Endothelial cell of umbilical vein (primary cell): Measurements from ENCODE around the gene AMBP. TPM values are rescaled to one million over a fixed set of nuclear protein-coding genes. Genes with fewer than 3 reads are reported as not detected.

Experiments
- BruUV-seq: library from RNA; stranded (reverse); fragments of 400-500 nt; replicated peaks from 2 replicates; lab custom pipeline; 2021; lab: Mats Ljungman, UMichigan
- CTCF ChIA-PET: fragments of 300-600, 350-600 bp; sonication (Branson Sonifier 250); formaldehyde crosslinking; loops from one replicate; lab custom pipeline; 2021; ENCODE audit warnings: antibody characterized with exemption, inconsistent platforms; lab: Charles Lee
- POLR2A ChIA-PET: fragments of 300-600, 350-600 bp; sonication (Branson Sonifier 250); formaldehyde crosslinking; loops from one replicate; lab custom pipeline; 2021; ENCODE audit warnings: antibody characterized with exemption, inconsistent platforms; lab: Charles Lee
- DNase-seq: peaks from one replicate; pipeline ENCODE4 v3.0.0-alpha.2; 2011; ENCODE audit warnings: low read depth, low spot score
- FAIRE-seq: peaks from 2 replicates; lab custom pipeline; 2011; peaks lifted over from hg19 to GRCh38; lab: Jason Lieb, UNC
- H2AFZ ChIP-seq: 2 replicates; pipeline ENCODE4 v1.6.0; 2012; ENCODE audit warnings: low read depth, low read length, control low read depth, inconsistent platforms
- H3K27ac ChIP-seq: 2 replicates; pipeline ENCODE4 v1.5.1; 2011; ENCODE audit warnings: low read depth, mild to moderate bottlenecking, control low read depth, low read length, moderate library complexity; ENCODE audit not compliant: insufficient read depth
- H3K27me3 ChIP-seq, 2 experiments: 2 replicates each; pipeline versions ENCODE4 v1.6.0 to v1.6.1; 2011; ENCODE audit warnings: low read length in 2 of 2, mixed read lengths in 1 of 2; ENCODE audit not compliant: control insufficient read depth in 2 of 2, insufficient read depth in 2 of 2
- H3K36me3 ChIP-seq, 2 experiments: 2 replicates in 1 of 2; 3 replicates in 1 of 2; pipeline ENCODE4 v1.5.1; 2011; ENCODE audit warnings: low read length in 2 of 2, mild to moderate bottlenecking in 1 of 2, moderate library complexity in 1 of 2; ENCODE audit not compliant: control insufficient read depth in 2 of 2, insufficient read depth in 2 of 2; ENCODE audit errors: extremely low read depth in 1 of 2
- H3K4me1 ChIP-seq: 3 replicates; pipeline ENCODE4 v1.5.1; 2011; ENCODE audit warnings: mild to moderate bottlenecking, low read length; ENCODE audit not compliant: control insufficient read depth, insufficient read depth; ENCODE audit errors: extremely low read depth
- H3K4me2 ChIP-seq: 2 replicates; pipeline ENCODE4 v1.6.1; 2011; ENCODE audit warnings: low read length, control low read depth, mixed read lengths; ENCODE audit not compliant: insufficient read depth
- H3K4me3 ChIP-seq, 3 experiments: fragments of 200-600 bp in 1 of 3; sonication (generic), shearing (Covaris generic) in 1 of 3; replicated peaks in 1 of 3; 2 replicates each; pipeline ENCODE4 v1.5.1; 2011 to 2016; ENCODE audit warnings: control low read depth in 3 of 3, low read length in 3 of 3, mild to moderate bottlenecking in 2 of 3, inconsistent platforms in 1 of 3, low read depth in 1 of 3, moderate library complexity in 1 of 3; ENCODE audit not compliant: insufficient read depth in 1 of 3
- H3K79me2 ChIP-seq: 2 replicates; pipeline ENCODE4 v1.6.0; 2012; ENCODE audit warnings: low read length, inconsistent platforms; ENCODE audit not compliant: control insufficient read depth, insufficient read depth
- H3K9ac ChIP-seq: replicated peaks from 2 replicates; pipeline ENCODE3; 2011; ENCODE audit warnings: low read length, control low read depth; ENCODE audit not compliant: insufficient read depth; ENCODE audit errors: extremely low read depth
- H3K9me1 ChIP-seq: replicated peaks from 3 replicates; pipeline ENCODE4 v1.6.0; 2011; ENCODE audit warnings: mild to moderate bottlenecking, low read length; ENCODE audit not compliant: control insufficient read depth, insufficient read depth; ENCODE audit errors: extremely low read depth
- H3K9me3 ChIP-seq: replicated peaks from 2 replicates; pipeline ENCODE4 v1.5.1; 2012; ENCODE audit warnings: low read length, inconsistent platforms; ENCODE audit not compliant: control insufficient read depth, insufficient read depth
- H4K20me1 ChIP-seq: replicated peaks from 2 replicates; pipeline ENCODE3; 2011; ENCODE audit warnings: mild to moderate bottlenecking, low read length; ENCODE audit not compliant: control insufficient read depth, insufficient read depth; ENCODE audit errors: extremely low read depth
- EZH2 ChIP-seq: IDR thresholded peaks from 2 replicates; pipeline ENCODE4 v1.6.1; 2012; ENCODE audit warnings: borderline replicate concordance, low read depth, mild to moderate bottlenecking, moderate library complexity, low read length, inconsistent platforms; ENCODE audit not compliant: severe bottlenecking
- FOS ChIP-seq: IDR thresholded peaks from 2 replicates; pipeline ENCODE4 v1.6.1; 2011; ENCODE audit warnings: mild to moderate bottlenecking, low read length, moderate library complexity, borderline replicate concordance; ENCODE audit not compliant: insufficient read depth
- GATA2 ChIP-seq: IDR thresholded peaks from 2 replicates; pipeline ENCODE4 v1.7.0; 2011; ENCODE audit warnings: low read depth, mild to moderate bottlenecking, moderate library complexity, mixed read lengths, low read length; ENCODE audit not compliant: insufficient read length, insufficient read depth
- JUN ChIP-seq: IDR thresholded peaks from 2 replicates; pipeline ENCODE4 v1.6.1; 2011; ENCODE audit warnings: borderline replicate concordance, low read depth; ENCODE audit not compliant: insufficient read length, insufficient read depth
- MYC ChIP-seq: IDR thresholded peaks from one replicate; pipeline ENCODE4 v1.6.1; 2011; ENCODE audit warnings: mild to moderate bottlenecking, low read depth, low read length
- POLR2A ChIP-seq: IDR thresholded peaks from 2 replicates; pipeline ENCODE4 v1.6.1; 2012; ENCODE audit warnings: low read depth, mild to moderate bottlenecking, control low read depth, low read length
- POLR2AphosphoS5 ChIP-seq: IDR thresholded peaks from 2 replicates; pipeline ENCODE4 v1.6.1; 2012; ENCODE audit warnings: low read depth, mild to moderate bottlenecking, control low read depth, low read length, moderate library complexity; ENCODE audit not compliant: insufficient read depth
- dilution Hi-C: fragments of 300-500 bp; cut with MboI; formaldehyde crosslinking; loops from one replicate; pipeline ENCODE4 v1.15.0; 2019; ENCODE audit warnings: low sequenced_read_pairs; ENCODE audit not compliant: extremely low pct_ligation_motif_present
- intact Hi-C: fragments of 100-400 bp; cut with micrococcal nuclease; formaldehyde crosslinking; loops from one replicate; pipeline ENCODE4 v1.10.0; 2022
- polyA plus RNA-seq, 4 experiments: library from polyadenylated mRNA; depleted of rRNA in 3 of 4; stranded (reverse) in 3 of 4; unstranded in 1 of 4; fragments of >200 nt; gene quantifications; 2 replicates each; pipeline versions ENCODE4 v1.2.1 to v1.2.3, GENCODE V29; 2011 to 2012; ENCODE audit warnings: missing spikeins in 1 of 4
- total RNA-seq: library from RNA; stranded (reverse); gene quantifications from 2 replicates; pipeline ENCODE4 v1.2.3, GENCODE V29; 2021
- TF ChIP-seq, protein P1 (sequence below), 2 donors: IDR thresholded peaks; 1 replicate in 1 of 2; 2 replicates in 1 of 2; pipeline ENCODE4 v1.5.1; 2011; ENCODE audit warnings: low read length in 2 of 2, mild to moderate bottlenecking in 2 of 2, moderate library complexity in 2 of 2, control low read depth in 1 of 2, inconsistent platforms in 1 of 2, low read depth in 1 of 2; ENCODE audit not compliant: insufficient read depth in 1 of 2; ENCODE audit errors: extremely low read depth in 1 of 2
- TF ChIP-seq, protein P2 (sequence below): IDR thresholded peaks from 2 replicates; pipeline ENCODE4 v1.6.1; 2011; ENCODE audit not compliant: insufficient read depth, insufficient read length

Gene AMBP
- total and polyA plus RNA-seq, 2 donors (not counting 3 experiments of a cell fraction or from before 2014, with no cell fraction given), result not detected

DNA sequence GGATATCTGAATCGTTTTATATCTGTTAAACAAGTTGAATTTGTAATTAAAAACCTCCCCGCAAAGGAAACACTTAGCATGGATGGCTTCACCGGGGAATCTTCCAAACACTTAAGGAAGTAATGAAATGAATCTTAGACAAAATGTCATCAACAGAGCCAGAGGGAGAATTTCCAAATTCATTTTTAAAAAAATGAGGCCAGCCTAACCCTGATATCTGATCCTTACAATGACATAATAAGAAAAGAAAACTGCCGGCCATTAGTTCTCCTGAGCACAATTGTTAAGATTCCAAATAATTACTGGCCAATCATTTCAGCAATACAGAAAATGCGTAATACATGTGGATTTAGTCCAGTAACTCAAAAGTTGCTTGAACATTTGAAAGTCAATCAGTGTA, 27.1 kb upstream of the AMBP start:
- Histone ChIP-seq H3K27ac (no peak overlapping the region), H3K9ac (no peak overlapping the region), H3K9me3 (peaks cover 3% of the 10 kb centered on the region), H3K9me1 (no peaks in the 10 kb centered on the region), H2AFZ (peak overlapping the region; percentile 19), H3K4me1 (peaks cover 17% of the 10 kb centered on the region), H3K4me2 (no peak overlapping the region), H3K4me3 (no peak overlapping the region), H3K36me3 (no peaks in the 10 kb centered on the region), H4K20me1 (no peaks in the 10 kb centered on the region), H3K79me2 (no peaks in the 10 kb centered on the region), H3K27me3 (no peaks in the 10 kb centered on the region)
- FAIRE-seq (peak; percentile 82), DNase-seq (no peak)
- dilution Hi-C loops (no loop called here), intact Hi-C loops (no loop called here)
- BruUV-seq, result no TSS peak
- CTCF ChIA-PET, result interaction anchor here (1.1 to 6.5 kb wide), 3 partner anchors 22 to 186 kb away, joined by 6 to 277 read pairs (median 159); no protein-coding TSS in a partner anchor
- TF ChIP-seq POLR2A (no peak), MYC (no peak), GATA2 (no peak), JUN (no peak), POLR2AphosphoS5 (no peak), EZH2 (no peak), FOS (no peak)
- TF ChIP-seq, protein P1, sequence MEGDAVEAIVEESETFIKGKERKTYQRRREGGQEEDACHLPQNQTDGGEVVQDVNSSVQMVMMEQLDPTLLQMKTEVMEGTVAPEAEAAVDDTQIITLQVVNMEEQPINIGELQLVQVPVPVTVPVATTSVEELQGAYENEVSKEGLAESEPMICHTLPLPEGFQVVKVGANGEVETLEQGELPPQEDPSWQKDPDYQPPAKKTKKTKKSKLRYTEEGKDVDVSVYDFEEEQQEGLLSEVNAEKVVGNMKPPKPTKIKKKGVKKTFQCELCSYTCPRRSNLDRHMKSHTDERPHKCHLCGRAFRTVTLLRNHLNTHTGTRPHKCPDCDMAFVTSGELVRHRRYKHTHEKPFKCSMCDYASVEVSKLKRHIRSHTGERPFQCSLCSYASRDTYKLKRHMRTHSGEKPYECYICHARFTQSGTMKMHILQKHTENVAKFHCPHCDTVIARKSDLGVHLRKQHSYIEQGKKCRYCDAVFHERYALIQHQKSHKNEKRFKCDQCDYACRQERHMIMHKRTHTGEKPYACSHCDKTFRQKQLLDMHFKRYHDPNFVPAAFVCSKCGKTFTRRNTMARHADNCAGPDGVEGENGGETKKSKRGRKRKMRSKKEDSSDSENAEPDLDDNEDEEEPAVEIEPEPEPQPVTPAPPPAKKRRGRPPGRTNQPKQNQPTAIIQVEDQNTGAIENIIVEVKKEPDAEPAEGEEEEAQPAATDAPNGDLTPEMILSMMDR (IDR thresholded peaks at IDR 0.05; ENCODE audit: extremely low read depth in 1 of 2, insufficient read depth in 1 of 2, low read depth in 1 of 2, low read length in 2 of 2), result no peak
- TF ChIP-seq, protein P2, sequence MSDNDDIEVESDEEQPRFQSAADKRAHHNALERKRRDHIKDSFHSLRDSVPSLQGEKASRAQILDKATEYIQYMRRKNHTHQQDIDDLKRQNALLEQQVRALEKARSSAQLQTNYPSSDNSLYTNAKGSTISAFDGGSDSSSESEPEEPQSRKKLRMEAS, result no peak
- POLR2A ChIA-PET, result no interaction called here
